HFFc6 (cell line): ENCODE data around the gene SRSF10. TPM values are rescaled to one million over a fixed set of nuclear protein-coding genes. Genes with fewer than 3 reads are reported as not detected.
A peak's percentile ranks its signal among the peaks of the same experiment; 100 is the strongest.

ENCODE experiments used
- DNase-seq: peaks from one replicate; pipeline ENCODE4 v3.0.0-alpha.2; 2018
- H3K27ac Mint-ChIP-seq: 2 replicates; pipeline ENCODE4 v1.8.0; 2020; ENCODE audit warnings: mild to moderate bottlenecking, mixed read lengths
- H3K27me3 Mint-ChIP-seq: 2 replicates; pipeline ENCODE4 v1.8.0; 2021; ENCODE audit warnings: mild to moderate bottlenecking, moderate library complexity, mixed read lengths; ENCODE audit not compliant: insufficient read depth
- H3K36me3 Mint-ChIP-seq: 2 replicates; pipeline ENCODE4 v1.8.0; 2021; ENCODE audit warnings: low read depth, mixed read lengths
- H3K4me1 Mint-ChIP-seq: 2 replicates; pipeline ENCODE4 v1.8.0; 2020; ENCODE audit warnings: low read depth, mixed read lengths
- H3K4me3 Mint-ChIP-seq: 2 replicates; pipeline ENCODE4 v1.8.0; 2020; ENCODE audit warnings: mild to moderate bottlenecking, moderate library complexity, mixed read lengths
- H3K9me3 Mint-ChIP-seq: 2 replicates; pipeline ENCODE4 v1.8.0; 2020; ENCODE audit warnings: mild to moderate bottlenecking, mixed read lengths
- total RNA-seq, 6 experiments: library from RNA; stranded (reverse); fragmentation: NEBNext Ultra II Directional; extraction: Animal tissue kit (Norgen Biotek cat#: 25700); gene quantifications; 2 replicates in 1 of 6; 3 replicates in 5 of 6; pipeline ENCODE4 v1.2.3, GENCODE V29; 2021
- TF ChIP-seq, protein P1 (sequence below): fragments of 200-600 bp; sonication (generic); IDR thresholded peaks from 2 replicates; pipeline ENCODE4 v1.5.0; 2021; ENCODE audit warnings: antibody characterized with exemption, mild to moderate bottlenecking

Gene SRSF10
- total RNA-seq, 6 experiments from 2014 or later = 84.5 to 100 (median 94.8) TPM

DNA sequence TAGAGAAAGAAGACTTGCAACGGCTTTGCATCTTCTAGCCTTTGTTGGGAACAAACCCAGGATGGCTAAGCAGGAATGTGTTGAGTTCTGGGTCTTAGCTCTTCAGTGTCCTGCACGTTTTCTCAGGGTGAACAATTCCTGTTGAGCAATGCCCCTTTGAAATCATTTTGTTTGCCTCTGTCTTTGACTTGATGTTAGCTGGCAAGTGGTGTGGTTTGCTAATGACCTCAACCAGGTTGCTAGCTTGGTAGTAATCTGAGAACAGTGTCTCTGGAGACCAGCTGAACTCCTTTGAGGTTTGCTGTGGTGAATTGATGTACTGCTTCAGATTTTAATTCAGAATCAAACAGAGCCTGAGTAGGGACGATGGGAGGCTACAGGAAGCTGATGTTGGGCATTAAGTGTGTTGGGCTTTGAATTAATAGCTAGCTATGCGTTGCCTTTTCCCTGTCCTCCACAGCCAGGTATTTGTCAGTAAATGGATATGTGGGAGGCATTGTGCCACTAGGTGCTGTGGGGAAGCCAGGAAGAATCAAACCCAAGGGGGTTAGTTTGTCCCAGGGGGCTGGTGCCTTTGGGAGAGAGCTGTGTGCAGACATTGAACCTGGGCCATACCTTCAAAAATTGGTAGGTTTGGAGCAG lies 23.3 kb upstream of the SRSF10 start:
- Mint-ChIP-seq H3K4me1 (peaks cover 17% of the 10 kb centered on the region), H3K9me3 (no peaks in the 10 kb centered on the region), H3K27me3 (peaks cover 18% of the 10 kb centered on the region), H3K27ac (peak overlapping the region; percentile 20; the same call in 1 of the 2 replicates), H3K4me3 (no peak overlapping the region), H3K36me3 (peaks cover 5% of the 10 kb centered on the region)
- TF ChIP-seq, protein P1, sequence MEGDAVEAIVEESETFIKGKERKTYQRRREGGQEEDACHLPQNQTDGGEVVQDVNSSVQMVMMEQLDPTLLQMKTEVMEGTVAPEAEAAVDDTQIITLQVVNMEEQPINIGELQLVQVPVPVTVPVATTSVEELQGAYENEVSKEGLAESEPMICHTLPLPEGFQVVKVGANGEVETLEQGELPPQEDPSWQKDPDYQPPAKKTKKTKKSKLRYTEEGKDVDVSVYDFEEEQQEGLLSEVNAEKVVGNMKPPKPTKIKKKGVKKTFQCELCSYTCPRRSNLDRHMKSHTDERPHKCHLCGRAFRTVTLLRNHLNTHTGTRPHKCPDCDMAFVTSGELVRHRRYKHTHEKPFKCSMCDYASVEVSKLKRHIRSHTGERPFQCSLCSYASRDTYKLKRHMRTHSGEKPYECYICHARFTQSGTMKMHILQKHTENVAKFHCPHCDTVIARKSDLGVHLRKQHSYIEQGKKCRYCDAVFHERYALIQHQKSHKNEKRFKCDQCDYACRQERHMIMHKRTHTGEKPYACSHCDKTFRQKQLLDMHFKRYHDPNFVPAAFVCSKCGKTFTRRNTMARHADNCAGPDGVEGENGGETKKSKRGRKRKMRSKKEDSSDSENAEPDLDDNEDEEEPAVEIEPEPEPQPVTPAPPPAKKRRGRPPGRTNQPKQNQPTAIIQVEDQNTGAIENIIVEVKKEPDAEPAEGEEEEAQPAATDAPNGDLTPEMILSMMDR = no peak
- peak; percentile 48 for DNase-seq

DNA sequence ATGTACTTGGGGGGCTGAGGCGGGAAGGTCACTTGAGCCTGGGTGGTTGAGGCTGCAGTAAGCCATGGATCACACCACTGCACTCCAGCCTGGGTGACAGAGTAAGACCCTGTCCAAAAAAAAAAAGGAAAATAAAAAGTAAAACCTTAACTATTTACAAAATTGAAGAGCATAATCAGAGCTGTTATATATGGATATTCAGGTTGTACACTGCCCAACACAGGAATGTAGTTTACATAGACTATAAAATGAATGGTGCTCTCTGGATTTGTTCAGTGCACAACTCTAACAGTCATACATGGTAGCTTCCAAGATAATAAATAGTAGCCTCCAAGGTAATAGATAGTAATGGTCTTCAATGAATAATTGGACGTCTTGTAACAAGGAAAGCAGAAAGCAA lies 22.6 kb upstream of the SRSF10 start:
- H3K4me3 Mint-ChIP-seq = no peak overlapping the region
- H3K36me3 Mint-ChIP-seq = peaks cover 5% of the 10 kb centered on the region
- TF ChIP-seq, protein P1 = no peak
- H3K9me3 Mint-ChIP-seq = no peaks in the 10 kb centered on the region
- peaks cover 18% of the 10 kb centered on the region for H3K27me3 Mint-ChIP-seq
- H3K4me1 Mint-ChIP-seq = peaks cover 21% of the 10 kb centered on the region
- no peak overlapping the region for H3K27ac Mint-ChIP-seq
- no peak for DNase-seq

DNA sequence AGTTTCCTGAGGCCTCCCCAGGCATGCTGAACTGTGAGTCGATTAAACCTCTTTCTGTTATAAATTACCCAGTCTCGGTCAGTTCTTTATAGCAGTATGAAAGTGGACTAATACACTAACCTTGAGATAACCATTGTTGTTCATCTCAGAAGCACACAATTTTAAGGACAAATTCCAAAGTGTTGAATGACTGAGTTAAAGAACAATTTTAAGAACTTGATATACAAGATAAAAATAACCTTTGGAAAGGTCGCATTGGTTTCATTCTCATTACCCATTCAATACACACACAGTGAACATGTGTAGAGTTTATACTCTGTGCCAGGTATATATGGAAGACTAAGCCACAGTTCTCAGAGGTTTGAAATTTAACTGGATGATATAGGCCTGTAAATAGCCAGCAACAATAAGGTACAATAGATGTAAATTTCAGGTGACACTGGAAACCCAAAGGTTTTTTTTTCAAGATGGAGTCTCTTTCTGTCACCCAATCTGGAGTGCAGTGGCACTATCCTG lies 19.1 kb upstream of the SRSF10 start:
- TF ChIP-seq, protein P1 = no peak
- Mint-ChIP-seq H3K27me3 (peaks cover 9% of the 10 kb centered on the region), H3K9me3 (no peaks in the 10 kb centered on the region), H3K27ac (peak overlapping the region; percentile 54), H3K36me3 (no peaks in the 10 kb centered on the region), H3K4me3 (peak overlapping the region; percentile 25), H3K4me1 (peaks cover 27% of the 10 kb centered on the region)
- DNase-seq = no peak

DNA sequence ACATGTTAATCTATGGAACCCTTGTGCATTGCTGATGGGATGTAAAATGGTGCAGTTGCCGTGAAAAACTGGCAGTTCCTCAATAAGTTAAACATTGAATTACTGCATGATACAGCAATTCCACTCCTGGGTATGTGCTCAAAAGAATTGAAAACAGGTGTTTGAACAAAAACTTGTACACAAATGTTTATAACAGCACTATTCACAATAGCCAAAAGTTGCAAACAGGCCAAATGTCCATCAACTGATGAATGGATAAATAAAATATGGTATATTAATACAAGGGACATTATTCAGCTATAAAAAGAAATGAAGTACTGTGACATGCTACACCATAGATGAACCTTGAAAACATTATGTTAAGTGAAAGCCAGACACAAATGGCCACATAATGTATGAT lies 17.7 kb upstream of the SRSF10 start:
- TF ChIP-seq, protein P1 = no peak
- no peak overlapping the region for H3K27ac Mint-ChIP-seq
- no peak for DNase-seq

DNA sequence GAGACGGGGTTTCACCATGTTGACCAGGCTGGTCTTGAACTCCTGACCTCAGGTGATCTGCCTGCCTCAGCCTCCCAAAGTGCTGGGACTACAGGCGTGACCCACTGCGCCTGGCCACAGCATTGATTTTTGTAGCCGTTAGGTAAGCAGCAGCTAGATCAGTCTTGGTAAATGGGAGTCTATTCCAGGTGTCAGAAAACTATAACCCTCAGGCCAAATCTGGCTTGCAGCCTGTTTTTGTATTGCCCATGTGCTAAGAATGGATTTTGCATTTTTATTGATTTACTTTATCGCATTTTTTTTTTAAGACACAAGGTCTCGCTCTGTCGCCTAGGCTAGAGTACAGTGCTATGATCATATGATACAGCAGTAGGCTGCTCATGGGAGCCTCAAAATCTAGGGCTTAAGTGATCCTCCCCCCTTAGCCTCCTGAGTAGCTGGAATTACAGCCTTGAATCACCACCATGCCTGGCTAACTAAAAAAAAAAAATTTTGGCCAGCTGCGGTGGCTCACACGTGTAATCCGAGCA lies 16.6 kb upstream of the SRSF10 start:
- DNase-seq = no peak
- peaks cover 20% of the 10 kb centered on the region for H3K4me1 Mint-ChIP-seq
- H3K9me3 Mint-ChIP-seq = no peaks in the 10 kb centered on the region
- no peaks in the 10 kb centered on the region for H3K36me3 Mint-ChIP-seq
- TF ChIP-seq, protein P1 = no peak
- no peak overlapping the region for H3K4me3 Mint-ChIP-seq
- peaks cover 4% of the 10 kb centered on the region; the same call in 1 of the 2 replicates for H3K27me3 Mint-ChIP-seq
- H3K27ac Mint-ChIP-seq = no peak overlapping the region

More for the DNA sequence above, 17.7 kb upstream of the SRSF10 start:
- Mint-ChIP-seq H3K9me3 (no peaks in the 10 kb centered on the region), H3K4me1 (peaks cover 20% of the 10 kb centered on the region), H3K27me3 (peaks cover 4% of the 10 kb centered on the region; the same call in 1 of the 2 replicates), H3K4me3 (no peak overlapping the region), H3K36me3 (no peaks in the 10 kb centered on the region)
